Nephron (organoid): ENCODE data around the gene LNP1.

ENCODE experiments used
- H3K27ac Mint-ChIP-seq, 3 experiments: 2 replicates each; pipeline ENCODE4 v1.8.0; 2020; ENCODE audit warnings: mixed read lengths in 3 of 3, mild to moderate bottlenecking in 2 of 3, moderate library complexity in 1 of 3
- H3K27me3 Mint-ChIP-seq: 2 replicates; pipeline ENCODE4 v1.8.0; 2021; ENCODE audit warnings: low read depth, mild to moderate bottlenecking, moderate library complexity, mixed read lengths
- H3K36me3 Mint-ChIP-seq: 2 replicates; pipeline ENCODE4 v1.8.0; 2020; ENCODE audit warnings: low read depth, mixed read lengths
- H3K4me1 Mint-ChIP-seq: 2 replicates; pipeline ENCODE4 v1.8.0; 2020; ENCODE audit warnings: mixed read lengths
- H3K4me3 Mint-ChIP-seq, 3 experiments: 2 replicates each; pipeline ENCODE4 v1.8.0; 2020; ENCODE audit warnings: mild to moderate bottlenecking in 3 of 3, mixed read lengths in 3 of 3, moderate library complexity in 2 of 3
- H3K9me3 Mint-ChIP-seq: 2 replicates; pipeline ENCODE4 v1.8.0; 2020; ENCODE audit warnings: mixed read lengths
- TF ChIP-seq, protein P1 (sequence below), 3 experiments: fragments of 200-600 bp; sonication (generic); IDR thresholded peaks; one replicate each; pipeline ENCODE4 v1.5.0; 2021; ENCODE audit warnings: antibody characterized with exemption in 3 of 3; ENCODE audit not compliant: unreplicated experiment in 3 of 3

Gene LNP1

DNA sequence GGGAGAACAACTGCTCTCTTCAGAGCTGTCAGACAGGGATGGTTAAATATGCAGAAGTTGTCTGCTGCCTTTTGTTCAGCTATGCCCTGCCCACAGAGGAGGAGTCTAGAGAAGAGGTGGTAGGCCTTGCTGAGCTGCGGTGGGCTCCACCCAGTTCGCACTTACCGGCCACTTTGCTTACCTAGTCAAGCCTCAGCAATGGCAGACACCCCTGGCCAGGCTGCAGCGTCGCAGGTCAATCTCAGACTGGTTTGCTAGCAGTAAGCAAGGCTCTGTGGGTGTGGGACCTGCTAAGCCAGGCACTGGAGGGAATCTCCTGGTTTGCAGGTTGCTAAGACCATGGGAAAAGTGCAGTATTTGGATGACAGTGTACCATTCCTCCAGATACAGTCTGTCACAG lies 78.7 kb downstream of the LNP1 start:
- TF ChIP-seq, protein P1, sequence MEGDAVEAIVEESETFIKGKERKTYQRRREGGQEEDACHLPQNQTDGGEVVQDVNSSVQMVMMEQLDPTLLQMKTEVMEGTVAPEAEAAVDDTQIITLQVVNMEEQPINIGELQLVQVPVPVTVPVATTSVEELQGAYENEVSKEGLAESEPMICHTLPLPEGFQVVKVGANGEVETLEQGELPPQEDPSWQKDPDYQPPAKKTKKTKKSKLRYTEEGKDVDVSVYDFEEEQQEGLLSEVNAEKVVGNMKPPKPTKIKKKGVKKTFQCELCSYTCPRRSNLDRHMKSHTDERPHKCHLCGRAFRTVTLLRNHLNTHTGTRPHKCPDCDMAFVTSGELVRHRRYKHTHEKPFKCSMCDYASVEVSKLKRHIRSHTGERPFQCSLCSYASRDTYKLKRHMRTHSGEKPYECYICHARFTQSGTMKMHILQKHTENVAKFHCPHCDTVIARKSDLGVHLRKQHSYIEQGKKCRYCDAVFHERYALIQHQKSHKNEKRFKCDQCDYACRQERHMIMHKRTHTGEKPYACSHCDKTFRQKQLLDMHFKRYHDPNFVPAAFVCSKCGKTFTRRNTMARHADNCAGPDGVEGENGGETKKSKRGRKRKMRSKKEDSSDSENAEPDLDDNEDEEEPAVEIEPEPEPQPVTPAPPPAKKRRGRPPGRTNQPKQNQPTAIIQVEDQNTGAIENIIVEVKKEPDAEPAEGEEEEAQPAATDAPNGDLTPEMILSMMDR (IDR thresholded peaks at IDR 0.05; ENCODE audit: unreplicated experiment in 3 of 3): no peak
- H3K27ac Mint-ChIP-seq: no peak overlapping the region
- H3K9me3 Mint-ChIP-seq: peaks cover 12% of the 10 kb centered on the region
- H3K27me3 Mint-ChIP-seq: no peaks in the 10 kb centered on the region
- H3K4me1 Mint-ChIP-seq: no peaks in the 10 kb centered on the region
- peaks cover 5% of the 10 kb centered on the region for H3K36me3 Mint-ChIP-seq
- no peak overlapping the region for H3K4me3 Mint-ChIP-seq

DNA sequence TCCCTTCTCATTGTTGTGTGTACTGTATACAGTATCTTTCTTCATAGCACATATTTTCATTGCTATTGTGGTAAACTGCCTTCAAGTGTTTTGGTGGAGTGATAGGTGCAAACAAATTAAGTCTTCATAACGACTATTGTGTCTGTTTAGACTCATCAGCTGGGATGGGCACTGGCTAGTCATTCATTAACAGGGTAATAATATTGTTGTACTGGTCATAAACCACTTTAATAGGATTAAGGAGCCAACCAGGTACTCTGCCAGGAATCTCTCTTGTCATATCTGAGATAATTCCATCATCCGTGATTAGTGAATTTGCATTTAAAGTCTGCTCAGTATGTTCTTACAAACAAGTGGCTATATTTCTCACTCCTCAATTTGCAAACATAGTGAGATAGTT lies 80.8 kb downstream of the LNP1 start:
- Mint-ChIP-seq H3K9me3 (peaks cover 4% of the 10 kb centered on the region), H3K27ac (no peak overlapping the region), H3K27me3 (no peaks in the 10 kb centered on the region), H3K4me1 (no peaks in the 10 kb centered on the region), H3K36me3 (peaks cover 5% of the 10 kb centered on the region), H3K4me3 (no peak overlapping the region)
- TF ChIP-seq, protein P1 (IDR thresholded peaks at IDR 0.05; ENCODE audit: unreplicated experiment in 3 of 3): no peak

DNA sequence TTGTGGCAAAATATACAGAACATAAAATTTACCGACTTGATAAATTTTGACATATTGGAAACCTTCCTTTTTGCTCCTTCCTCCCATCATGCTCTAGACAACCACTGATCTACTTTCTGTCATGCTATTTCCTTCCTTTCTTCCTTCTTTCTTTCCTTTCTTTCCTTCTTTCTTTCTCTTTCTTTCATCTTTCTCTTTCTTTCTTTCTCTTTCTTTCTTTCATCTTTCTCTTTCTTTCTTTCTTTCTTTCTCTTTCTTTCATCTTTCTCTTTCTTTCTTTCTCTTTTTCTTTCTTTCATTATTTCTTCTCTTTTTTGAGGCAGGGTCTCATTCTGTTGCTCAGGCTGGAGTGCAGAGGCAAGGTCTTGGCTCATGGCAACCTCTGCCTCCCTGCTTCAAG lies 82.2 kb downstream of the LNP1 start:
- H3K27ac Mint-ChIP-seq: no peak overlapping the region
- H3K4me3 Mint-ChIP-seq: no peak overlapping the region
- no peaks in the 10 kb centered on the region for H3K4me1 Mint-ChIP-seq
- H3K27me3 Mint-ChIP-seq: no peaks in the 10 kb centered on the region
- peaks cover 5% of the 10 kb centered on the region for H3K36me3 Mint-ChIP-seq
- H3K9me3 Mint-ChIP-seq: peaks cover 7% of the 10 kb centered on the region
- TF ChIP-seq, protein P1 (IDR thresholded peaks at IDR 0.05; ENCODE audit: unreplicated experiment in 3 of 3): no peak

DNA sequence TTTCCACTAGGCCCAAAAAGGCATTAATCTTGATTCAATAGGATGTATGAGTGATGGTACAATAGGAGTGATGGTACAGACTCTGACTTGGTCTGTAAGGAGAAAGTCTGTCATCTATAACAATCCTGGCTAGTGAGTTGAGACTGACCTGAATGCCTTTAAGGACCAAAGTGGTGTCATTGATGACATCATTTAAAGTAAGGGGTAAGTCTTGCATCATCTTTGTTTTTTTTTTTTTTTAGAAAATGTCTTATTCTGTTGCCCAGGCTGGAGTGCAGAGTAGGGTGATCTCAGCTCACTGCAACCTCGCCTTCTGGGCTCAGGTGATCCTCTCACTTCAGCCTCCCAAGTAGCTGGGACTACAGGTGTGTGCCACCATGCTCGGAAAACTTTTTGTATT lies 85.5 kb downstream of the LNP1 start:
- peaks cover 6% of the 10 kb centered on the region for H3K9me3 Mint-ChIP-seq
- TF ChIP-seq, protein P1 (IDR thresholded peaks at IDR 0.05; ENCODE audit: unreplicated experiment in 3 of 3): no peak
- H3K27me3 Mint-ChIP-seq: no peaks in the 10 kb centered on the region
- no peaks in the 10 kb centered on the region for H3K36me3 Mint-ChIP-seq
- H3K27ac Mint-ChIP-seq: no peak overlapping the region
- H3K4me3 Mint-ChIP-seq: no peak overlapping the region
- H3K4me1 Mint-ChIP-seq: peaks cover 4% of the 10 kb centered on the region

DNA sequence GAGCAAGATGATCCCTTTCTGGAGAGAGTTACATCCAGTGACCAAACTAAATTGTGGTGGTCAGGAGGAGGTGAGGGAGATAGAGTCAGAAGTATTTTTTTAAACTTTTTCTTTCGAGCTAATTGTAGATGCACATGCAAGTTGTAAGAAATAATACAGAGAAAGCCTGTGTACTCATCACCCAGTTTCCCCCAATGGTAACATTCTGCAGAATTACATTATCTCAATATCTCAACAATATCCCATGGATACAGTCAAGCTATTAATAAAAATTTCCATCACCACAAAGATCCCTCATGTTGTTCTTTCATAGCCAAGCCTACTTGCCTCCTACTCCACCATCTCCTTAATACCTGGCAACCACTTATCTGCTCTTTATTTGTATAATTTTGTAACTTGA lies 87.8 kb downstream of the LNP1 start:
- Mint-ChIP-seq H3K4me1 (peaks cover 11% of the 10 kb centered on the region), H3K27me3 (no peaks in the 10 kb centered on the region), H3K27ac (no peak overlapping the region), H3K4me3 (no peak overlapping the region), H3K9me3 (peaks cover 6% of the 10 kb centered on the region), H3K36me3 (no peaks in the 10 kb centered on the region)
- TF ChIP-seq, protein P1 (IDR thresholded peaks at IDR 0.05; ENCODE audit: unreplicated experiment in 3 of 3): no peak

DNA sequence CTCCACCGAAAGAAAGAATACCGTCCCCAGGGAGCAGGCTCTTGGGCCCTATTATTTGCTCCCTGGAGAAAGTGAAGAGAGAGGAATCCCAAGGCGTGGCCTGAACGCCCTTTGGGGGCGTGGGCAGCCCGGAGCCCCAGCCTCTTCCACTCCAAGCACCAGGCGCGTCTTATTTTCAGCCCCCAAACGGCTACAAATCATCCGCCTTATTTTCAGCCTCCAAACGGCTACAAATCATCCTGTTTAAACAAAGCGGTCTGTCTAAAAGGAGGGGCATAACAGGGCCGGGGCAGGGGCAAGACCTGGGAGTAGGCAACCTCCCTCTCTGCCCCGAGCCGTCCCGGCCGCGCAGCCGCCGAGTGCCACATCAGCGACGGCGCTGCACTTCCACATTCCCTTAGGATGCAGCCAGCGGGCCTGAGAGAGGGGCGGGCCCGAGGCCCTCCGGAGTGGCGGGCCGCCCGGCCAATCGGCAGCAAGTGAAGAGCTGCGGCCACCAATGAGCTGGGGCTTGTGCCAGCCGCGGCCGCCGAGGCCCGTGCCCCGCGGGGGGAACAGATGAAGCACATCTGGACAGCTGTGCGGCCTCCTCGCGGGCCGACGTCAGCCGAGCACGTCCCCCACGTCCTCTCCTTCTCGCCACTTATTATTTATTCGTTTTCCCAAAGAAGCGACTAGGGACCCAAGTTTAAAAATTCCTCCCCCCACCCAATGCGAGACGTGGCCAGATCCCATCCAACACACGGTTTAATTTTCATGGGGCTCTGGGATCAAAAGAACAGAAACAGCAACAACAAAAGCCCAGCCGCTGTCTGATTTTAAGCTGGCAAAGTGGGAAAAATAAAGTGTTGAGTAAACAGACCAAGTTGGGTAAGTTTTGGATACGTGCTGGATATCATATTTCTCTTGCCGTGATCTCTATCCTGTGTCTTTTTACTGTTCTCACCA lies 91.0 kb downstream of the LNP1 start, which contains the start of gene TMEM45A:
TMEM45A (plus strand) TSS at position 561 of the 948 bp plus-strand sequence. CDS start 62,593 bp downstream, outside the sequence.
- TF ChIP-seq, protein P1 (IDR thresholded peaks at IDR 0.05; ENCODE audit: unreplicated experiment in 3 of 3): no peak
- Mint-ChIP-seq H3K27ac (peak within 1 kb of the TSS; percentile 84 to 99 (median 97)), H3K9me3 (peaks cover 8% of the 10 kb centered on the region), H3K4me1 (peaks cover 11% of the 10 kb centered on the region), H3K27me3 (no peaks in the 10 kb centered on the region), H3K36me3 (peaks cover 5% of the 10 kb centered on the region), H3K4me3 (peak within 1 kb of the TSS; percentile 92 to 98 (median 98))
